MM.1S (cell line): Measurements from ENCODE around the gene TAB2.

Experiments
- DNase-seq: peaks from one replicate; pipeline ENCODE4 v3.0.0-alpha.2; 2015
- H2AFZ ChIP-seq: fragments of 300-600 bp; sonication (generic); 2 replicates; pipeline ENCODE4 v1.6.0; 2016; ENCODE audit warnings: antibody characterized with exemption, low read length
- H3F3A ChIP-seq: fragments of 300-600 bp; sonication (generic); 2 replicates; pipeline ENCODE4 v1.6.1; 2016; ENCODE audit warnings: mild to moderate bottlenecking, antibody characterized with exemption, low read length, moderate library complexity, mixed read lengths; ENCODE audit not compliant: insufficient read depth
- H3K27ac ChIP-seq: fragments of 300-600 bp; sonication (generic); 2 replicates; pipeline ENCODE4 v1.5.1; 2016; ENCODE audit warnings: mild to moderate bottlenecking, low read length
- H3K27me3 ChIP-seq: fragments of 300-600 bp; sonication (generic); replicated peaks from 2 replicates; pipeline ENCODE4 v1.6.0; 2016; ENCODE audit warnings: low read length; ENCODE audit not compliant: insufficient read depth
- H3K36me3 ChIP-seq: fragments of 300-600 bp; sonication (generic); replicated peaks from 2 replicates; pipeline ENCODE4 v1.6.1; 2016; ENCODE audit warnings: mild to moderate bottlenecking, low read length, mixed read lengths; ENCODE audit not compliant: insufficient read depth
- H3K4me1 ChIP-seq: fragments of 300-600 bp; sonication (generic); 2 replicates; pipeline ENCODE4 v1.6.1; 2016; ENCODE audit warnings: low read length, mixed read lengths
- H3K4me2 ChIP-seq: fragments of 300-600 bp; sonication (generic); 2 replicates; pipeline ENCODE4 v1.6.0; 2016; ENCODE audit warnings: low read depth, low read length
- H3K4me3 ChIP-seq: fragments of 300-600 bp; sonication (generic); 2 replicates; pipeline ENCODE4 v1.5.1; 2016; ENCODE audit warnings: low read length, mixed read lengths
- H3K79me2 ChIP-seq: fragments of 300-600 bp; sonication (generic); 2 replicates; pipeline ENCODE4 v1.6.1; 2016; ENCODE audit warnings: mixed run types, low read length, mixed read lengths
- H3K9ac ChIP-seq: fragments of 300-600 bp; sonication (generic); 2 replicates; pipeline ENCODE4 v1.6.1; 2016; ENCODE audit warnings: low read length, mixed read lengths
- H3K9me2 ChIP-seq: fragments of 300-600 bp; sonication (generic); replicated peaks from 2 replicates; pipeline ENCODE4 v1.6.1; 2016; ENCODE audit warnings: mild to moderate bottlenecking, low read length, mixed read lengths; ENCODE audit not compliant: insufficient read depth
- H3K9me3 ChIP-seq: fragments of 300-600 bp; sonication (generic); replicated peaks from 2 replicates; pipeline ENCODE4 v1.6.1; 2016; ENCODE audit warnings: mild to moderate bottlenecking, low read length, mixed read lengths; ENCODE audit not compliant: insufficient read depth
- H4K20me1 ChIP-seq: fragments of 300-600 bp; sonication (generic); 2 replicates; pipeline ENCODE4 v1.6.1; 2016; ENCODE audit warnings: mild to moderate bottlenecking, low read length, moderate library complexity, mixed read lengths; ENCODE audit not compliant: insufficient read depth
- CTCF ChIP-seq: fragments of 300-600 bp; sonication (generic); IDR thresholded peaks from 2 replicates; pipeline ENCODE4 v1.5.1; 2016; ENCODE audit warnings: antibody characterized with exemption, low read length, mixed read lengths
- EZH2 ChIP-seq: fragments of 300-600 bp; sonication (generic); optimal IDR thresholded peaks from 2 replicates; pipeline ENCODE3; 2017; ENCODE audit warnings: low read depth, mild to moderate bottlenecking, antibody characterized with exemption, low read length, mixed read lengths
- EZH2phosphoT487 ChIP-seq: fragments of 300-600 bp; sonication (generic); IDR thresholded peaks from 2 replicates; pipeline ENCODE4 v1.6.1; 2018; ENCODE audit warnings: antibody characterized with exemption, low read length

Gene TAB2

DNA sequence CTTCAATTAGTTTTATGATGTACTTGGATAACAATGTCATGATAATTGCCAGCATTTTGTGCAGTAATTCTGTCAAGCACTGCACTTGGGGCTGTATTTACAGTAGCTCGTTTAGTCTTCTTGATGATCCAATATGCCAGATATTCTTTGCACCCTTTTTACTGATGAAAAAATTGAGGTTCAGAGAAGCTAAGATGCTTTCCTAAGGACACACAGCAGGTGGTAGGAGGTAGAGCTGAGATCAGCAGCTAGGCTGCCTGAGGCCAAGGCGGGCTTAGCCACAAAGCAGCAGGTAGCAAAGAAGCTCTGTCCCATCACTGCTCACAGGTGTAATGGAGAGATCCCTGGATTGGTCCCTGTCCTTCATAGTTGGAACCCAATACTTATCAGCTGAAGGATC is 115.9 kb downstream of the TAB2 start:
- Histone ChIP-seq H3K9me2 (no peaks in the 10 kb centered on the region), H3K4me1 (no peaks in the 10 kb centered on the region), H3F3A (no peaks in the 10 kb centered on the region), H4K20me1 (no peaks in the 10 kb centered on the region), H3K4me2 (no peak overlapping the region), H3K36me3 (no peaks in the 10 kb centered on the region), H3K9ac (no peak overlapping the region), H3K9me3 (no peaks in the 10 kb centered on the region), H3K79me2 (no peaks in the 10 kb centered on the region), H3K27me3 (no peaks in the 10 kb centered on the region), H3K27ac (no peak overlapping the region), H3K4me3 (no peak overlapping the region), H2AFZ (no peak overlapping the region)
- TF ChIP-seq EZH2phosphoT487: no peak
- TF ChIP-seq EZH2: no peak
- no peak for TF ChIP-seq CTCF
- DNase-seq: no peak

DNA sequence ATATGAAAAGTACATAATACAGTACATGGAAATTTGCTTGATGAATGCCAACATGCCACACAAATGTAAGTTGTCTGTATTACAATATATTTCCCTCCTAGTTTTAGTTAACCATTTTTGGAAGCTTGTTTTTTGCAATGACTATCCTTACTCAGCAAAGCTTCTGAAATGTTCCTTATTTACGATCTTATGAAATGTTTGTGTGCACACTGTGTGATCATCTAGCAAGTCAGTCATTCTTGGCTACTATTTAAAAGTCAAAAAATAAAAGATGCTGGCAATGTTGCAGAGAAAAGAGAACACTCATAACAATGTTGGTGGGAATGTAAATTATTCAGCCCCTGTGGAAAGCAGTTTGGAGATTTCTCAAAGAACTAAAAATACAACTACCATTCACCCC is 116.4 kb downstream of the TAB2 start:
- Histone ChIP-seq H3K4me3 (no peak overlapping the region), H4K20me1 (no peaks in the 10 kb centered on the region), H3K9me3 (no peaks in the 10 kb centered on the region), H3K9me2 (no peaks in the 10 kb centered on the region), H3K4me1 (no peaks in the 10 kb centered on the region), H2AFZ (no peak overlapping the region), H3K9ac (no peak overlapping the region), H3K27ac (no peak overlapping the region), H3K36me3 (no peaks in the 10 kb centered on the region), H3K27me3 (no peaks in the 10 kb centered on the region), H3K79me2 (no peaks in the 10 kb centered on the region), H3K4me2 (no peak overlapping the region), H3F3A (no peaks in the 10 kb centered on the region)
- DNase-seq: no peak
- TF ChIP-seq EZH2 (no peak), EZH2phosphoT487 (no peak), CTCF (no peak)

GRCh38 chr6:149435919-149436586 is 118.5 kb downstream of the TAB2 start:
- Histone ChIP-seq H3K9ac (no peak overlapping the region), H3K36me3 (no peaks in the 10 kb centered on the region), H2AFZ (no peak overlapping the region), H3K27me3 (no peaks in the 10 kb centered on the region), H3K9me3 (no peaks in the 10 kb centered on the region), H3K9me2 (no peaks in the 10 kb centered on the region), H3K4me1 (no peaks in the 10 kb centered on the region), H3K4me2 (no peak overlapping the region), H3K79me2 (no peaks in the 10 kb centered on the region), H3K4me3 (no peak overlapping the region), H4K20me1 (no peaks in the 10 kb centered on the region), H3K27ac (no peak overlapping the region), H3F3A (no peaks in the 10 kb centered on the region)
- DNase-seq: no peak
- TF ChIP-seq EZH2 (no peak), EZH2phosphoT487 (no peak), CTCF (no peak)
